Sigmoid colon (tissue), 4 donors: Measurements from ENCODE around the gene FBXL15.

Experiments
- POLR2A ChIP-seq, 2 donors: fragments of 450-650 bp; IDR thresholded peaks; one replicate each; pipeline ENCODE4 v1.6.1; 2016; ENCODE audit warnings: antibody characterized with exemption in 2 of 2, mild to moderate bottlenecking in 2 of 2, moderate library complexity in 2 of 2
- POLR2AphosphoS5 ChIP-seq, 4 donors: sonication (generic); formaldehyde crosslinking; IDR thresholded peaks; one replicate each; pipeline ENCODE4 v1.6.1; 2017; ENCODE audit warnings: antibody characterized with exemption in 4 of 4
- TF ChIP-seq, protein P1 (sequence below), 4 experiments: fragments of 450-650 bp in 3 of 4; fragments of 200-600 bp in 1 of 4; IDR thresholded peaks; one replicate each; pipeline ENCODE4 v1.5.1; 2016 to 2019; ENCODE audit warnings: antibody characterized with exemption in 4 of 4, mild to moderate bottlenecking in 3 of 4, moderate library complexity in 2 of 4

GRCh38 chr10:102375250-102375649 lies 45.4 kb upstream of the FBXL15 start:
- TF ChIP-seq, protein P1, sequence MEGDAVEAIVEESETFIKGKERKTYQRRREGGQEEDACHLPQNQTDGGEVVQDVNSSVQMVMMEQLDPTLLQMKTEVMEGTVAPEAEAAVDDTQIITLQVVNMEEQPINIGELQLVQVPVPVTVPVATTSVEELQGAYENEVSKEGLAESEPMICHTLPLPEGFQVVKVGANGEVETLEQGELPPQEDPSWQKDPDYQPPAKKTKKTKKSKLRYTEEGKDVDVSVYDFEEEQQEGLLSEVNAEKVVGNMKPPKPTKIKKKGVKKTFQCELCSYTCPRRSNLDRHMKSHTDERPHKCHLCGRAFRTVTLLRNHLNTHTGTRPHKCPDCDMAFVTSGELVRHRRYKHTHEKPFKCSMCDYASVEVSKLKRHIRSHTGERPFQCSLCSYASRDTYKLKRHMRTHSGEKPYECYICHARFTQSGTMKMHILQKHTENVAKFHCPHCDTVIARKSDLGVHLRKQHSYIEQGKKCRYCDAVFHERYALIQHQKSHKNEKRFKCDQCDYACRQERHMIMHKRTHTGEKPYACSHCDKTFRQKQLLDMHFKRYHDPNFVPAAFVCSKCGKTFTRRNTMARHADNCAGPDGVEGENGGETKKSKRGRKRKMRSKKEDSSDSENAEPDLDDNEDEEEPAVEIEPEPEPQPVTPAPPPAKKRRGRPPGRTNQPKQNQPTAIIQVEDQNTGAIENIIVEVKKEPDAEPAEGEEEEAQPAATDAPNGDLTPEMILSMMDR (IDR thresholded peaks at IDR 0.05) = no peak
- TF ChIP-seq POLR2A (IDR thresholded peaks at IDR 0.05) = no peak
- no peak for TF ChIP-seq POLR2AphosphoS5 (IDR thresholded peaks at IDR 0.05)
